Measurements from ENCODE around the gene DCUN1D5. TPM values are rescaled to one million over a fixed set of nuclear protein-coding genes. Genes with fewer than 3 reads are reported as not detected.

The DCUN1D5 gene
- total and polyA plus RNA-seq, 9 of the 15 experiments (the other 6 are each of a cell fraction or from before 2014, with no cell fraction given): 38.4 to 242 (median 115) TPM

DNA sequence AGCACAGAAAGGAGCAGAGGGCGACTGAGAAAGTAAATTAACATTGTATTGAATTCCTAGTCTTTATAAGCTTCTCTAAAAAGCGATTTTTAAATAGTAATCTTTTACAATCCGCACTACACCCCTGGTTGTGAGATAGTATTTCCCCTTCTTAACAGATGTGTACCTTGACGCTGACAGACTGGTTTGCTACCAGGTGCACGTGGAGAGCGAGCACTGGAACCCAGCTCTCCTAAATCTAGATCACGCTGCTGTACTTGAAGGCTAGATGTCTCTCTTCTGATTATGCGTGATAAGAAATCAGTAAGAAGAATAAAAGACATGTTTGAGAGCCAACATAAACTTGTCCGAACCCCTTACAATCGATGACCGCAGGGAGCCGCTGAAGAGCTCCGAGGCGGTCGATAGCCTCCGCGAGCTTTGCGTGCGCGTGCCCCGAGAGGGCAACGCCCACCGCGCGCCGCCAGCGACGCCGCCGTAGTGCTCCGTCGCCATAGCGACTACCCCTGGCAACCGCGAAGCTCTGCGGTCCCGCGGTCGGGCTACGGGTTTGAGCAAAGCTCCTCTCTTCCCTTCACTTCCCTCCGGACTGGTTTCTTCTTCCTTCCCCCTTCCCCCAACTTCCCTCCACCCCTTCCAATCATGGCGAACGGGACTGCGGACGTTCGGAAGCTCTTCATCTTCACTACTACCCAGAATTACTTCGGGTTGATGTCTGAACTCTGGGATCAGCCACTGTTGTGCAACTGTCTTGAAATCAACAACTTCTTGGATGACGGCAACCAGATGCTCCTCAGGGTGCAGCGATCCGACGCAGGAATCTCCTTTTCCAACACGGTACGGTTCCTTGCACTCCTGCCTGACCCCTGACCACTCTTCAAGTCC is 17.2 kb upstream of the DCUN1D5 start, which contains the start of gene DYNC2H1 (continued):
- TF ChIP-seq GTF3C2 (IDR thresholded peaks at IDR 0.05; ENCODE audit: borderline replicate concordance, extremely low read depth, insufficient read length) (no peak), GTF2F1 (IDR thresholded peaks at IDR 0.05; ENCODE audit: low read depth, low read length) (no peak), TSC22D4 (tag; IDR thresholded peaks at IDR 0.05) (no peak), NFXL1 (CRISPR knock-in tag; IDR thresholded peaks at IDR 0.05) (no peak), ZEB2 (IDR thresholded peaks at IDR 0.05) (0 out of 2 replicates have a peak, but pooled peaks have one; percentile 26), SMAD2 (IDR thresholded peaks at IDR 0.05; ENCODE audit: low read depth, low read length) (no peak), BMI1 (IDR thresholded peaks at IDR 0.05; ENCODE audit: low read length) (peak; percentile 92), ZNF586 (CRISPR knock-in tag; conservative IDR thresholded peaks at IDR 0.05) (no peak), TOE1 (IDR thresholded peaks at IDR 0.05; ENCODE audit: borderline replicate concordance) (no peak), TOE1 (CRISPR knock-in tag; IDR thresholded peaks at IDR 0.05; ENCODE audit: borderline replicate concordance, low read depth) (no peak), ATF1 (CRISPR knock-in tag; IDR thresholded peaks at IDR 0.05) (no peak), ATF1 (tag; IDR thresholded peaks at IDR 0.05) (peak; percentile 62), PHF8 (IDR thresholded peaks at IDR 0.05; ENCODE audit: borderline replicate concordance, low read length) (peak; percentile 21; the same call in 1 of the 2 replicates), VEZF1 (CRISPR knock-in tag; IDR thresholded peaks at IDR 0.05) (no peak), ZNF75A (CRISPR knock-in tag; IDR thresholded peaks at IDR 0.05) (no peak), FOXJ3 (CRISPR knock-in tag; IDR thresholded peaks at IDR 0.05) (no peak)
- TF ChIP-seq, protein P1, sequence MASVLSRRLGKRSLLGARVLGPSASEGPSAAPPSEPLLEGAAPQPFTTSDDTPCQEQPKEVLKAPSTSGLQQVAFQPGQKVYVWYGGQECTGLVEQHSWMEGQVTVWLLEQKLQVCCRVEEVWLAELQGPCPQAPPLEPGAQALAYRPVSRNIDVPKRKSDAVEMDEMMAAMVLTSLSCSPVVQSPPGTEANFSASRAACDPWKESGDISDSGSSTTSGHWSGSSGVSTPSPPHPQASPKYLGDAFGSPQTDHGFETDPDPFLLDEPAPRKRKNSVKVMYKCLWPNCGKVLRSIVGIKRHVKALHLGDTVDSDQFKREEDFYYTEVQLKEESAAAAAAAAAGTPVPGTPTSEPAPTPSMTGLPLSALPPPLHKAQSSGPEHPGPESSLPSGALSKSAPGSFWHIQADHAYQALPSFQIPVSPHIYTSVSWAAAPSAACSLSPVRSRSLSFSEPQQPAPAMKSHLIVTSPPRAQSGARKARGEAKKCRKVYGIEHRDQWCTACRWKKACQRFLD (CRISPR knock-in tag; IDR thresholded peaks at IDR 0.05): peak; percentile 41; the same call in 1 of the 2 replicates
- TF ChIP-seq, protein P2, sequence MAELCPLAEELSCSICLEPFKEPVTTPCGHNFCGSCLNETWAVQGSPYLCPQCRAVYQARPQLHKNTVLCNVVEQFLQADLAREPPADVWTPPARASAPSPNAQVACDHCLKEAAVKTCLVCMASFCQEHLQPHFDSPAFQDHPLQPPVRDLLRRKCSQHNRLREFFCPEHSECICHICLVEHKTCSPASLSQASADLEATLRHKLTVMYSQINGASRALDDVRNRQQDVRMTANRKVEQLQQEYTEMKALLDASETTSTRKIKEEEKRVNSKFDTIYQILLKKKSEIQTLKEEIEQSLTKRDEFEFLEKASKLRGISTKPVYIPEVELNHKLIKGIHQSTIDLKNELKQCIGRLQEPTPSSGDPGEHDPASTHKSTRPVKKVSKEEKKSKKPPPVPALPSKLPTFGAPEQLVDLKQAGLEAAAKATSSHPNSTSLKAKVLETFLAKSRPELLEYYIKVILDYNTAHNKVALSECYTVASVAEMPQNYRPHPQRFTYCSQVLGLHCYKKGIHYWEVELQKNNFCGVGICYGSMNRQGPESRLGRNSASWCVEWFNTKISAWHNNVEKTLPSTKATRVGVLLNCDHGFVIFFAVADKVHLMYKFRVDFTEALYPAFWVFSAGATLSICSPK (IDR thresholded peaks at IDR 0.05; ENCODE audit: borderline replicate concordance): no peak
